K562 (cell line): ENCODE data around the gene CAPN10. TPM values are rescaled to one million over a fixed set of nuclear protein-coding genes. Genes with fewer than 3 reads are reported as not detected.

ENCODE experiments used
- CBFA2T2 ChIP-seq: fragments of 450-650 bp; conservative IDR thresholded peaks from 2 replicates; pipeline ENCODE4 v1.6.1; 2017; ENCODE audit warnings: mild to moderate bottlenecking
- EGR1 ChIP-seq: fragments of 450-650 bp; conservative IDR thresholded peaks from 2 replicates; pipeline ENCODE4 v1.6.1; 2017; ENCODE audit warnings: mild to moderate bottlenecking
- FOXM1 ChIP-seq, 2 experiments: fragments of 450-650 bp in 1 of 2; sonication (generic) in 1 of 2; formaldehyde crosslinking in 1 of 2; IDR thresholded peaks; 2 replicates each; pipeline versions ENCODE4 v1.6.1 to v1.9.0; 2017 to 2022; ENCODE audit warnings: low read depth in 2 of 2, mild to moderate bottlenecking in 2 of 2, missing genetic modification reagents in 1 of 2, moderate library complexity in 1 of 2
- GABPB1 ChIP-seq: sonication (generic); formaldehyde crosslinking; IDR thresholded peaks from 2 replicates; pipeline ENCODE4 v1.8.0; 2022; ENCODE audit warnings: mild to moderate bottlenecking, missing genetic modification reagents
- LARP7 ChIP-seq: fragments of 450-650 bp; IDR thresholded peaks from 2 replicates; pipeline ENCODE4 v1.6.1; 2016
- MECOM ChIP-seq: fragments of 250-450 bp; sonication (Bioruptor Pico); IDR thresholded peaks from 2 replicates; pipeline ENCODE4 v1.8.0; 2022; ENCODE audit warnings: inconsistent platforms
- NFIX ChIP-seq: fragments of 250-450 bp; sonication (Bioruptor Pico); IDR thresholded peaks from 2 replicates; pipeline ENCODE4 v1.4.0; 2020; ENCODE audit warnings: low read depth, mild to moderate bottlenecking, moderate library complexity
- TAF7 ChIP-seq: fragments of 450-650 bp; IDR thresholded peaks from 2 replicates; pipeline ENCODE4 v1.6.1; 2016; ENCODE audit warnings: missing genetic modification characterization, missing compliant biosample characterization
- ZNF764 ChIP-seq: fragments of 250-450 bp; sonication (Bioruptor Pico); IDR thresholded peaks from 2 replicates; pipeline ENCODE4 v1.4.0; 2020; ENCODE audit warnings: low read depth, mild to moderate bottlenecking, moderate library complexity
- polyA plus RNA-seq, 8 experiments: library from polyadenylated mRNA; depleted of rRNA in 4 of 8; stranded (reverse) in 5 of 8; unstranded in 3 of 8; fragments of >200 nt; fragmentation: Nextera tagmentation in 2 of 8; fragmentation: Illumina TruSeq in 1 of 8; extraction: Ambion mirVana in 2 of 8; extraction: Trizol in 1 of 8; gene quantifications; 2 replicates each; pipeline versions ENCODE4 v1.2.1 to v1.2.3, GENCODE V29; 2011 to 2014; ENCODE audit warnings: inconsistent platforms in 1 of 8, missing spikeins in 1 of 8
- total RNA-seq, 7 experiments: library from RNA; depleted of rRNA in 6 of 7; stranded (reverse); fragments of >200 nt in 6 of 7; fragmentation: Illumina TruSeq in 2 of 7; extraction: Trizol in 2 of 7; gene quantifications; 2 replicates each; pipeline versions ENCODE4 v1.2.1 to v1.2.3, GENCODE V29; 2011 to 2021; ENCODE audit warnings: low replicate concordance in 1 of 7
- TF ChIP-seq, protein P1 (sequence below): fragments of 450-650 bp; IDR thresholded peaks from 2 replicates; pipeline ENCODE4 v1.7.0; 2016; ENCODE audit warnings: borderline replicate concordance
- TF ChIP-seq, protein P2 (sequence below): sonication (generic); formaldehyde crosslinking; IDR thresholded peaks from 2 replicates; pipeline ENCODE4 v1.5.0; 2020; ENCODE audit warnings: missing genetic modification reagents
- TF ChIP-seq, protein P3 (sequence below): fragments of 450-650 bp; formaldehyde crosslinking; IDR thresholded peaks from 2 replicates; pipeline ENCODE4 v1.4.0; 2020; ENCODE audit warnings: mild to moderate bottlenecking, mixed read lengths

CAPN10 gene
- total and polyA plus RNA-seq, 9 of the 15 experiments (the other 6 are each of a cell fraction or from before 2014, with no cell fraction given) = 0.08 to 26.1 (median 8.4) TPM

- TF ChIP-seq, protein P1, sequence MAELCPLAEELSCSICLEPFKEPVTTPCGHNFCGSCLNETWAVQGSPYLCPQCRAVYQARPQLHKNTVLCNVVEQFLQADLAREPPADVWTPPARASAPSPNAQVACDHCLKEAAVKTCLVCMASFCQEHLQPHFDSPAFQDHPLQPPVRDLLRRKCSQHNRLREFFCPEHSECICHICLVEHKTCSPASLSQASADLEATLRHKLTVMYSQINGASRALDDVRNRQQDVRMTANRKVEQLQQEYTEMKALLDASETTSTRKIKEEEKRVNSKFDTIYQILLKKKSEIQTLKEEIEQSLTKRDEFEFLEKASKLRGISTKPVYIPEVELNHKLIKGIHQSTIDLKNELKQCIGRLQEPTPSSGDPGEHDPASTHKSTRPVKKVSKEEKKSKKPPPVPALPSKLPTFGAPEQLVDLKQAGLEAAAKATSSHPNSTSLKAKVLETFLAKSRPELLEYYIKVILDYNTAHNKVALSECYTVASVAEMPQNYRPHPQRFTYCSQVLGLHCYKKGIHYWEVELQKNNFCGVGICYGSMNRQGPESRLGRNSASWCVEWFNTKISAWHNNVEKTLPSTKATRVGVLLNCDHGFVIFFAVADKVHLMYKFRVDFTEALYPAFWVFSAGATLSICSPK = no peak
- no peak for TF ChIP-seq GABPB1 (CRISPR knock-in tag)
- no peak for TF ChIP-seq MECOM (CRISPR knock-in tag)
- TF ChIP-seq TAF7 (tag) = no peak
- no peak for TF ChIP-seq LARP7
- TF ChIP-seq FOXM1 (IDR thresholded peaks at IDR 0.05; ENCODE audit: low read depth) = no peak
- no peak for TF ChIP-seq FOXM1 (CRISPR knock-in tag; IDR thresholded peaks at IDR 0.05; ENCODE audit: low read depth)
- TF ChIP-seq, protein P2, sequence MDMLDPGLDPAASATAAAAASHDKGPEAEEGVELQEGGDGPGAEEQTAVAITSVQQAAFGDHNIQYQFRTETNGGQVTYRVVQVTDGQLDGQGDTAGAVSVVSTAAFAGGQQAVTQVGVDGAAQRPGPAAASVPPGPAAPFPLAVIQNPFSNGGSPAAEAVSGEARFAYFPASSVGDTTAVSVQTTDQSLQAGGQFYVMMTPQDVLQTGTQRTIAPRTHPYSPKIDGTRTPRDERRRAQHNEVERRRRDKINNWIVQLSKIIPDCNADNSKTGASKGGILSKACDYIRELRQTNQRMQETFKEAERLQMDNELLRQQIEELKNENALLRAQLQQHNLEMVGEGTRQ (CRISPR knock-in tag) = no peak
- TF ChIP-seq ZNF764 (CRISPR knock-in tag) = no peak
- TF ChIP-seq, protein P3, sequence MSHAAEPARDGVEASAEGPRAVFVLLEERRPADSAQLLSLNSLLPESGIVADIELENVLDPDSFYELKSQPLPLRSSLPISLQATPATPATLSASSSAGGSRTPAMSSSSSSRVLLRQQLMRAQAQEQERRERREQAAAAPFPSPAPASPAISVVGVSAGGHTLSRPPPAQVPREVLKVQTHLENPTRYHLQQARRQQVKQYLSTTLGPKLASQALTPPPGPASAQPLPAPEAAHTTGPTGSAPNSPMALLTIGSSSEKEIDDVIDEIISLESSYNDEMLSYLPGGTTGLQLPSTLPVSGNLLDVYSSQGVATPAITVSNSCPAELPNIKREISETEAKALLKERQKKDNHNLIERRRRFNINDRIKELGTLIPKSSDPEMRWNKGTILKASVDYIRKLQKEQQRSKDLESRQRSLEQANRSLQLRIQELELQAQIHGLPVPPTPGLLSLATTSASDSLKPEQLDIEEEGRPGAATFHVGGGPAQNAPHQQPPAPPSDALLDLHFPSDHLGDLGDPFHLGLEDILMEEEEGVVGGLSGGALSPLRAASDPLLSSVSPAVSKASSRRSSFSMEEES (CRISPR knock-in tag) = no peak
- no peak for TF ChIP-seq NFIX (CRISPR knock-in tag)
- TF ChIP-seq EGR1 = no peak
- no peak for TF ChIP-seq CBFA2T2
Measured at GRCh38 chr2:240588006-240588655, 1.6 kb downstream of the CAPN10 start (continued).
